HG02981 (cell line): ENCODE data around the gene PPP2R3C.
"Not testable (repeated sequence)": the region's sequence is repeated elsewhere in the genome, so short reads cannot be mapped to it uniquely, and the experiment has no call there.

Source experiments
- ATAC-seq: cut with Tn5 transposase; IDR thresholded peaks from one replicate; pipeline ENCODE4 v1.9.1; 2021; ENCODE audit warnings: mild to moderate bottlenecking, moderate library complexity; ENCODE audit not compliant: unreplicated experiment

Gene PPP2R3C

DNA sequence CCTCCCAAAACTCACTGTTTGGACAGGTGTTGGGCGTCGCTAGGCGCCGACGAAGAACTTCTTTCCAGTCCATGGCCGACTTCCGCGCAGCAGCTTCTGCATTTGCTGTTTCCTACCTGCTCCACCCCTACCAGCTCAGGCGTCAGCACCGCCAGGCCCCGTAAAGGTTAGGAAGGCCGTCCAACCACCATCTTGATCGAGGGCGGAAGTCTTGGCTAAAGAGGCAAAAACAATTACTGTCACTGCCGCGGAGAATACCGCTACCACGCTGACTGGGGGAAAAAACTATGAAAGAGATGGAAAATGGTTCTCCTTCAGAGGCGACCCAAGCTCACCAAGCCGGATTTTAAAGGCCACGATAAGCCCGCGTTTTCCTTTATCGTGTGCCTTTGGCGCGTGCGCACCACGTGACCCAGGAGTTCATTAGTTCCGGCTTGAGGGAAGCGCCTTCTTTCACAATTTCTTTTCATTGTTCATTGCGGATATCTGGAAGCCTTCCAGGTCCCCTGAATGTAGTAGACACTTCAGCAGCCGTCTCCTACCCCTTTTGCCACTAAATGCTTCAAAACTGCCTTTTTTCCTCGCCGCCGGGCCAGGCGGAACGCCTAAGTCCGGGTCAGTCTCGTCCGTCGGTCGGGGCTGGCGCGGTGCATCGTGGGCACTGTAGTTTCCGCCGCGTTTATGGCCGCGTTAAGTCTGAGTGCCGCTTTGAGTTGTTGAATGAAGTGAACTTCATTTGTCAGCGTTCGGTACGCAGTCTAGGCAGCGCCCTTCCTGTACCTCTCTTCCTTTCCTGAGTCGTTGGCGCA, at the start of gene PPP2R3C, which contains the start of gene PRORP:
PPP2R3C (minus strand) TSS at position 104 of the 809 bp plus-strand sequence; CDS start at position 73, 31 bp downstream.
PRORP (plus strand) TSS at position 666 of the 809 bp plus-strand sequence. CDS start 694 bp downstream, outside the sequence.
- ATAC-seq, result peak; percentile 80

DNA sequence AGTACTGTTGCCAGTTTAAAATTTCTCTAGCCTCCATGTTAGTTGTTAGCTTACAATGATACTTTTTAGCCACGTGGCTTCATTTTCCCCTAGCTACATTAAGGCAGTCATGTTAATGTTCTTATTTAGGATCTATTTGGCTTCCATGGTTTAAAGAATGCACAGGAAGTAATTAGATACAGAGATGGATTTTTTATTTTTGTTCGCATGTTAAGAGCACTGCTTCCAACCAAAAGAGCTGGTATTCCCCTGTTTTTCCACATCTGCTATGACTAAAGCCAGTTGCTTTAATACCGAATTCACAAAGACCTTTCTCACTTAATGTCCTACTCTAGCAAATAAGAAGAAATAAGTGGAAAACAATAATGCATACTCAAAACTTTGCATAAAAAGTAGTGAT, 45.7 kb upstream of the PPP2R3C start:
- no peak for ATAC-seq

DNA sequence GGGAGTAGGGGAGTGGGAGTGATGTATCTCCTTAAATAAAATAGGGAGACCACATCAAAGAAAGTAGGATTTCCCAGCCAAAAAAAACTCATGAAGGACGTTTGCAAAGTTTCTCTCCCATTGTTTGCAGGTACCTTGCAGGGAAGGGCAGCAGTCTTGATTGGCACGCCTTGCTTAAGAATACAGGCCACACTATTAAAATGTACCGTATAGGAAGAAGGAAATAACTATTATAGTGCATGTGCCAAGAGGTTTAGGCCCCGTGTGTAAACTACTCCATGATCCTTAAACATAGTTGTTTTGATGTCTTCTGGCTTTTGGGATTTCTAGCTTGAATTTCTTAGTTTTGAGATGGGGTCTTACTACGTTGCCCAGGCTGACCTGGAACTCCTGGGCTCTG, 43.1 kb upstream of the PPP2R3C start:
- no peak for ATAC-seq

DNA sequence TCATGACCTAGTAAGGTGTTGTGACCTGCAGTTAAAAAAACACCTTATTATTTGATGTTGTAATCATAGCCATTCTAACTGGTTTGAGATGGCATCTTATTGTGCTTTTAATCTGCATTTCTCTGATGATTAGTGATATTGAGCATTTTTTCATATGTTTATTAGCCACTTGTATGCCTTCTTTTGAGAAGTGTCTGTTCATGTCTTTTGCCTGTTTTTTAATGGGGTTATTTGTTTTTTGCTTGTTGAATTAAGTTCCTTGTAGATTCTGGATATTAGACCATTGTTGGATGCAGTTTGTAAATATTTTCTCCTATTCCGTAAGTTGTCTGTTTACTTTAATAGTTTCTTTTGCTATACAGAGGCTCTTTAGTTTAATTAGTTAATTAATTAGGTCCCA, 41.6 kb upstream of the PPP2R3C start:
- ATAC-seq, result no peak

DNA sequence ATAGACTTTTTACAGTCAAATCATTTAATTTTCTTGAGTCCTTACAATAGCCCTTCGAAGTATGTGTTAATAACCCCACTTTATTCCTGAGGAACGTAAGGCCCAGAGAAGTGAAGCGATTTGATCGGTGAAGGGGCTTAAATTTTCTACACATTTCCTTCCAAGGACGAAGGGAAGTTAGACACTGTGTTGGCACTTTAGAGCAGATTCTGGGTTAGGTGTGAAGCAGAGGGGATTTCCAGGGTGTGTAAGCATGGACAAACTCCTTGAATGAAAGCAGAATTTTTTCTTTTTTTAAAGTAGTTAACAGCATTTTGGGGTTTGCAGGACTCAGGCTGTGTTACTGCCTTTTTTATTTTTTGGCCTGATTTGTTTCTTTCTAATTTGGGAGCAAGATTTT, 39.4 kb upstream of the PPP2R3C start:
- ATAC-seq, result no peak

DNA sequence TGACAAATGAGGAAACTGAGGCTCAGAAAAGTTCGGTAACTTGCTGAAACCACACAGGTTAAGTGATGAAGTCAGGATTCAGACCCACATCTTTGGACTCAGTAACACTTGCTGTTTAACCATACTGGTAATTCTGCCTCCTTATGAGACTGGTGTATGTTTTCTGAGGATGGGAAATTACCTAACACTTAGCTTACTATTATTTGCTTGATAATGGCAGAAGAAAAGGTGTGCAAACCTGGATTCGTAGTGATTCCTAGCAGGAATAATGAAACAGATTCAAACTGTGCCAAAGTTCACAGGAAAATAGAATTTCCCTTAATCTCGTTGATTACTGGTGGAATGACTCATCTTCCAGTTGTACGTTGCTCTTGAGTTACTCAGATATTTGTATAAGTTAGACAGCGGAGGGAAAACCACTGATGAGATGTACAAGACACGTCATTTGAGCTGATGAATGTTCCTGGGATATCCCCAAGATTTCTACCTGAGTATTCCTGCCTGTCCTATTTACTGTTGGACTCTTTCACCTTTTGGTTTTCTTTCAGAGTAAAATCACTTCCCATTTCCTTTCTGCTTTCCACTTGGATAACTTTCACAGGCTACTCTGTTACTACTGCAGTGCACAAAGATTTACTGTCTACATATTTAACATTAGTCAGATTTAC, 38.1 kb upstream of the PPP2R3C start:
- ATAC-seq, result no peak

DNA sequence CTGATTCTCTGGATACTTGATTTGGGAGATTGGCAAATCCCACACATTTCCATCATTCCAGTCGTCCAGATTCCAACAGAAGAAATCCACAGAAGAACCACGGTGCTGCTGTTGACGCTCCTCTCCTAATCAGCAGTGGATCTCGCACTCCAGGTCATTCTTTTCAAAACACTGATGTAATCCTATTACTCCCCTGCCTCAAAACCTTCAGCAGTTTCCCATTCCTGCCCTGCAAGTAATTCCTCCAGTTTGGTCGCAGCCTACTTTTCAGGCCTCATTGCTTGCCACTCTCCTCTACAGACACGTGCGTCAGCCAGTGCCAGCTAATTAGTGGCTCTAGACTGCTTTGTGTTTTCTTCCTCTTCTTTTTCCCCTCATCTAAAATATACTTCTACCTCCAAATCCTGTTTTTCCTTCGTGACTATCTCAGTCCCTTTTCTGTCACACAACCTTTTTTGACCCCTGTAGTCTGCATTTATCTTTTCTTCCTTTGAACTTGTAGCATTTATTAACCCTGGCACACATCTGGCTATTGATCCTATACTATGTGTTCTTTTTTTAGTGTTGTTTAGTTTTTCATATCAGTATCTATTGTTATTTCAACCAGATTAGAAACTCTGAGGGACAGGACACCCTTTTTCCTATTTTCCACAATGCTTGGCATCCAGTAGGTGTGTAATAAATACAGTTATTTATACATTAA, 37.3 kb upstream of the PPP2R3C start:
- ATAC-seq, result no peak

DNA sequence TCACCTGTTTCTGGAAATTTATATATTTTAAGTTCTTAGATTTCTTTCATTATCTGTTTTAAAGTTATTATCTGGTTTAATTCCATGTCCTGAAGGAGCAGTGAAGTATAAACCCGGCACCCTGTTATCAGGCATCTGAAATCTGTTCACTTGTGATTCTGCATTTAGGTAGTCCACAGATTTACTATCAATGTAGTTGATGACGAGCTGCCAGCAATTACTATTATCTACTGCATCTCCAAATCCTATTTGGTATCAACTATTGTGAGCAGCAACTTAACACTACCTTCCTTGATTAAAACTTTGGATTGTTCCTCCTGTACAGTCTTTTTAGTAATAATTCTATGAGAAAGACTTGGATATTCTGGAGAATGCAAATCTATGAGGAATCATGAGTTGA, 36.7 kb upstream of the PPP2R3C start:
- no peak for ATAC-seq

DNA sequence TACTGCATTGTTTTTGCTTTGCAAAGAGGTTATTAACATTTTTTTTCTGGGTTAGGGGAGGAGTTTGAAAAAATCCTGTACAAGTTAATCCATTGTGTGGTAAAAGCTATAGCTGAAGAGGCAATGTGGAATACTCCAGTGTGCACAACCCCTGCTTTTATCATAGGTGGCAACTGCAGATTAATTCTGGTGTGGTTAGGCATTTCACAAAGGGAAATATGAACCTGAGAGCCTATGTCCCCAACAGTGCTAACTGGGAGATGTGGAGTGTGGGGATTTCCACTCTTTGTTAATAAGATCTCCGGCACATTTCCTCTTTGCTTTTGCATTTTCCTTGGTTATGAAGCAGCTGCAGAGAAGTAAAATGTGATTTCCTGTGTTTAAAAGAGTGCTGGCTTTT, 34.2 kb upstream of the PPP2R3C start:
- ATAC-seq, result no peak

DNA sequence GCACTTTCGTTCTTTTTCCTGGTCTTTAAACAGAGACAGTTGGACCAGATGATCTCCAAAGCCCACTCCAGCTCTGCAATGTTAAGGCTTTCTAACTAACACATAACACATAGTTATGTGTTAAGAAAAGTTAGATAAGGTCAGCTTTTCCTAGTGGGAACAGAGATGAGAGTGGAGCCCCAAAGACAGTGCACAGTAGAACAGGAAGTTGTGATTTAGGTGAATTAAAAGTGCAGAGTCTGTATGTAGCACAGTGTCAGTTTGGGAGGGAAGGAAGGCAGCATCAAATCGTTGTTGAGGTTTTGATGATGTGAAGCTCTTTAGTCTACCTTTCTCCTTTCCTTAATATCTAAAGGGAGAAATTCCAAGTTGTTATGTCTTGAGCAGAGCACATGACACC, 32.2 kb upstream of the PPP2R3C start:
- ATAC-seq, result no peak

DNA sequence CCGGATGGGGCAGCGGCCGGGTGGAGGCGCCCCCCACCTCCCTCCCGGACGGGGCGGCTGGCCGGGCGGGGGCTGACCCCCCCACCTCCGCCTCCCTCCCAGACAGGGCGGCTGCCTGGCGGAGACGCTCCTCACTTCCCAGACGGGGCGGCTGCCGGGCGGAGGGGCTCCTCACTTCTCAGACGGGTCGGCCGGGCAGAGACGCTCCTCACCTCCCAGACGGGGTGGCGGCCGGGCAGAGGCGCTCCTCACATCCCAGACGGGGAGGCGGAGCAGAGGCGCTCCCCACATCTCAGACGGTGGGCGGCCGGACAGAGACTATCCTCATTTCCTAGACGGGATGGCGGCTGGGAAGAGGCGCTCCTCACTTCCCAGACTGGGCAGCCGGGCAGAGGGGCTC, 30.7 kb upstream of the PPP2R3C start:
- ATAC-seq, result not testable (repeated sequence)

DNA sequence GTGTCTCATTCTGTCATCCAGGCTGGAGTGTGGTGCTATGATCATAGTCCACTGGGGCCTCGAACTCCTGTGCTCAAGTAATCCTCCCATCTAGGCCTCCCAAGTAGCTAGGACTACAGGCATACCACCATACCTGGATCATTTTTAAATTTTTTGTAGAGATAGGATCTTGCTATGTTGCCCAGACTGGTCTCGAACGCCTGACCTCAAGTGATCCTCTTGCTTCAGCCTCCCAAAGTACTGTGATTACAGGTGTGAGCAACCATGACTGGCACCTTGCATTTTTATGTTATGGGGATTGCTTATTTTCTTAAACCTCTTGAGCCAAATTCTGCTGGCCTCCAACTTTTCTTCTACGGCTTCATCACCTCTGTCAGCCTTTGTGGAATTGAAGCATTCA, 27.4 kb upstream of the PPP2R3C start:
- no peak for ATAC-seq

DNA sequence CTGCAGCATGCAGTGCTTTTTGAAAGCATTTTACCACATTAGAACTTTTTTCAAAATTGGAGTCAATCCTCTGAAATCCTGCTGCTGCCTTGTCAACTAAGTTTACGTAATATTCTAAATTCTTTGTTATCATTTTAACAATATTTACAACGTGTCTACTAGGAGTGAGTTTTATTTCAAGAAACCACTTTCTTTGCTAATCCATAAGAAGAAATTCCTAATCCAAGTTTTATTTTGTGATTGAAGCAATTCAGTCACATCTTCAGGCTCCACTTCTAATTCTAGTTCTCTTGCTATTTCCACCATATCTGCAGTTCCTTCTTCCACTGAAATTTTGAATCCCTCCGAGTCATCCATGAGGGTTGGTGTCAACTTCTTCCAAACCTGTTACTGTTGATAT, 25.9 kb upstream of the PPP2R3C start:
- ATAC-seq, result no peak

DNA sequence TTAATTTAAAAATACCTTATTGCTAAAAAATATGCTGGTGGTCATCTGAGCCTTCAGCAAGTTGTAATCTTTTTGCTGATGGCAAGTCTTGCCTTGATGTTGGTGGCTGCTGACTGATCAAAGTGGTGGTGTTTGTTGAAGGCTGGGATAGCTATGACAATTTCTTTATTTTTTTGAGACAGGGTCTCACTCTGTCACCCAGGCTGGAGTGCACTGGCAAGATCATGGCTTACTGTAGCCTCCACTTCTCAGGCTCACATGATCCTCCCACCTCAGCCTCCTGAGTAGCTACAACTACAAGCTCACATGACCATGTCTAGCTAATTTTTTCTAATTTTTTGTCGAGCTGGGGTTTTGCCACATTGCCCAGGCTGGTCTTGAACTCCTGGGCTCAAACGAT, 25.4 kb upstream of the PPP2R3C start:
- ATAC-seq, result no peak

DNA sequence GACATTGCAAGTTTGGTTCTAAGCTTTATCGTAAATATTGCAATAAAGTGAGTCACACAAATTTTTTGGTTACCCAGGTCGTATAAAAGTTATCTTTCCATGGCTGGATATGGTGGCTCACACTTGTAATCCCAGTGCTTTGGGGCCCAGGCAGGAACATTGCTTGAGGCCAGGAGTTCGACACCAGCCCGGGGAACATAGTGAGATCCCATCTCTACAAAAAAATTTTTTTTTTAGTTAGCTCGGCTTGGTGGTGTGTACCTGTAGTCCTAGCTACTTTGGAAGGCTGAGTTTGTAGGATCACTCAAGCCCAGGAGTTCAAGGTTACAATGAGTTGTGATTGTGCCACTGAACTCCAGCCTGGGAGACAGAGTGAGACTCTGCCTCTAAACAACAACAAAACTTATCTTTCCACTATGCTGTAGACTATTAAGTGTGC, 24.9 kb upstream of the PPP2R3C start:
- ATAC-seq, result no peak

DNA sequence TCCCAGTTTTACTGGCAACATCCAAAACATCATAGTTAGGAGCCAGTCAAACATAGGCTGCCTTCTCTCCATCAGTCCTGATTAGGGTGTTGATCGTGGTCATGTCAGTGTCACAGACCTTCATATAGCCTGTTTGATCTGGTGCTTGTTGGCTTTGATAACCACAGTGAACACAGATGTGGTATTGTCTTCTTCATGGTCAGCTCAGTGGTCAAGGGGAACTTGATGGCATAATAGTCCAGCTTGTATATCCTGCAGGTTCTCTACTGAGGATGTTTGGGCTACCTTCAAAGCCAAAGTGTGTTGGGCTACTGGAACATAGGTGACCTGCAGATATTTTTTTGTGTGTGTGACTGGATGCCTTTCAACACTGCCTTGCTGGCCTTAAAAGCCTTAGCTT, 22.2 kb upstream of the PPP2R3C start:
- no peak for ATAC-seq

DNA sequence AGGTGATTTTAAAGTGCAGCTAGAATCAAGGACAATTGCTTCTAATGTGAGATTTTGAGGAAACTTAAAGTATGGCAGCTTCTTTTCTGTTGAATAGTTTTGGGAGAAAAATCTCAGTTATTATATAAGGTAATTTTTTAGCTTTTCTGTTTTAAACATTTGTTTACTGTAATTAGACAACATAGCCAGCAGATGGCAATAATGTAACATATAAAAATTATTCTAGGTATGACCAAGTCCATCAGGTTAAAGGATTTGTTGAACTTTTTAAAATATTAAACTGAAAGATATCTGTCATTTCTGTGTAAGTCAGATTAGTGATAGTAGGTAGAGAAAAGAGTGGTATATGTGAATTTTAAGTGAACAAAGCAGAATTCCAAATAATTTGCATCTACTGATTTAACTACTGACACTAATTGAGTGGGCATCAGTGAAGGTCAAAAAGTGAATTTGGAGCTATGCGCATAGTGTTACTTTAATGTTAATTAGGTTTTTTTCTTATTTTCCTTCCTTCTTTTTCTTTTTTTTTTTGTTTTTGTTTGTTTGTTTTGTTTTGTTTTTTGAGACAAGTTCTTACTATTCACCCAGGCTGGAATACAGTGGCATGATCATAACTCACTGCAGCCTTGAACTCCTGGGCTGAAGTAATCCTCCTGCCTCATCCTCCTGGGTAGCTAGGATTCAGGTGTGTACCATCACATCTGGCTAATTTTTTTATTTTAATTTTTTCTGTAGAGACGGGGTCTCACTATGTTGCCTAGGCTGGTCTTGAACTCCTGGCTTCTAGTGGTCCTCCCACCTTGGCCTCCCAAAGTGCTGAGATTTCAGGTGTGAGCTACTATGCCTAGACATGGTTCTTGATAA, 19.2 kb upstream of the PPP2R3C start:
- ATAC-seq, result no peak

DNA sequence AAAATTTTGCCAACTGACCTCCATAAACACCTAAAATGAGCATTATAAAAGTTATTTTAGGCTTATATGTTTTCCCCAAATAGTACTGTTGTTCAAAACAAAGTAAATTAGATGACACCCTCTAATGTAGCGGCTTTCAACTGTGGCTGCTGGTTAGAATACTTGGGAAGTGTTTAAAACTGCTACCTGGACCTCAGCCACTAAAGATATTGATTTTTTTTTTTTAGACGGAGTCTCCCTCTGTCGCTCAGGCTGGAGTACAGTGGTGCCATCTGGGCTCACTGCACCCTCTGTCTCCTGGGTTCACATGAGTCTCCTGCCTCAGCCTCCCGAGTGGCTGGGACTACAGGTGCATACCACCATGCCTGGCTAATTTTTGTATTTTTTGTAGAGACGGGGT, 16.8 kb upstream of the PPP2R3C start:
- ATAC-seq, result no peak

DNA sequence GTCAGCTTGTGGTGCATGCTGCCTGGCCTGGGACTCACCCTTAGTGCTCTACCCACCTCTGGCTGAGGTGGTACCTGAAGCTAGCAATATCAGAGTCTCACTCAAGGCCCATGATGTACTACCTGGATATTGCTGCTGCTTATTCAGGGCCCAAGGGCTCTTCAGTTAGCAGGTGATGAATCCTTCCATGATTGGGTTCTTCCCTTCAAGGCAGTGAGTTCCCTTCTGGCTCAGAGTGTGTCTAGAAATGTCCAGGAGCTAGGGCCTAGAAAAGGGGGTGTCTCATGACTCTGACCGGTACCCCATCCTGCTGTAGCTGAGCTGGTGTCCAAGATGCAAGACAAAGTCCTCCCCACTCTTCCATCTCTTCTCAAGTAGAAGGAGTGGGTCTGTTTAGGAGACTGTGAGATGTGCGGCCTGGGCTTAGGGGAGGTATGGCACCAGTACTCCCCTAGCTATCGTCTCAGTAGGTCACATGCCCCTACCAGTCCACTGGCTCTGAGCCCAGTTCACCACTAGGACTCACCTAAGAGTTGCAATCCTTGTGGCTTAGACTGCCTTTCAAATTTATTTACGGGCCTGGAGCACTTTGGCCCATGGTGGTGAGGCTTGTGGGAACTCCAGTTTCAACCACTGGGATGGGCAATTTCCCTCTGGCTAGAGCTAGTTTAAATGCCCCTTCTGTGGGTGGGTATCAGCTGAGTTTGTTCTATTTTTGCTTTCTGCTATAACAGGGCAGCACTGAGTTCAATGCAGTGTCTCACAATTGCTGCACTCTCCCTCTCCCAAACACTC, 12.7 kb upstream of the PPP2R3C start:
- no peak for ATAC-seq
